SK-N-SH (cell line): Measurements from ENCODE around the gene PIGN. TPM values are rescaled to one million over a fixed set of nuclear protein-coding genes. Genes with fewer than 3 reads are reported as not detected.

ENCODE experiments used
- CTCF ChIA-PET: fragments of 300-600, 350-600 bp; formaldehyde crosslinking; extraction: SDS; loops from one replicate; lab custom pipeline; 2021; lab: Yijun Ruan, JAX
- POLR2A ChIA-PET: fragments of 350-600 bp; sonication (Branson Sonifier 250); formaldehyde crosslinking; extraction: SDS; loops from one replicate; lab custom pipeline; 2020; ENCODE audit warnings: antibody characterized with exemption, inconsistent platforms; lab: Yijun Ruan, JAX
- DNase-seq: peaks from one replicate; pipeline ENCODE4 v3.0.0; 2012
- H2AFZ ChIP-seq: fragments of 200-600 bp; sonication (generic); 2 replicates; pipeline ENCODE4 v1.8.1; 2016; ENCODE audit warnings: antibody characterized with exemption, mild to moderate bottlenecking, low read depth
- H3F3A ChIP-seq: fragments of 200-600 bp; sonication (generic); replicated peaks from 2 replicates; pipeline ENCODE3; 2016; ENCODE audit warnings: antibody characterized with exemption, mild to moderate bottlenecking; ENCODE audit not compliant: insufficient read depth
- H3K27ac ChIP-seq, 2 experiments: fragments of 200-500 bp in 1 of 2; fragments of 200-600 bp in 1 of 2; sonication (Bioruptor generic) in 1 of 2; sonication (generic), shearing (Covaris generic) in 1 of 2; 2 replicates each; pipeline versions ENCODE4 v1.5.1 to v1.6.1; 2014 to 2016; ENCODE audit warnings: low read depth in 2 of 2, inconsistent platforms in 1 of 2, low read length in 1 of 2, mild to moderate bottlenecking in 1 of 2, mixed read lengths in 1 of 2
- H3K27me3 ChIP-seq: fragments of 200-600 bp; sonication (generic), shearing (Covaris generic); 2 replicates; pipeline ENCODE4 v1.6.1; 2016; ENCODE audit warnings: mixed run types; ENCODE audit not compliant: insufficient read depth
- H3K36me3 ChIP-seq, 2 experiments: fragments of 200-500 bp in 1 of 2; fragments of 200-600 bp in 1 of 2; sonication (Bioruptor generic) in 1 of 2; sonication (generic) in 1 of 2; replicated peaks in 1 of 2; 2 replicates each; pipeline versions ENCODE3 to v1.5.1; 2014 to 2016; ENCODE audit warnings: low read length in 1 of 2, mild to moderate bottlenecking in 1 of 2; ENCODE audit not compliant: insufficient read depth in 2 of 2, control insufficient read depth in 1 of 2
- H3K4me1 ChIP-seq, 2 experiments: fragments of 200-500 bp in 1 of 2; fragments of 200-600 bp in 1 of 2; sonication (Bioruptor generic) in 1 of 2; sonication (generic), shearing (Covaris generic) in 1 of 2; 2 replicates each; pipeline versions ENCODE4 v1.5.1 to v1.6.1; 2014 to 2016; ENCODE audit warnings: low read depth in 1 of 2, low read length in 1 of 2, mixed run types in 1 of 2; ENCODE audit not compliant: insufficient read depth in 2 of 2, control insufficient read depth in 1 of 2
- H3K4me2 ChIP-seq: fragments of 200-600 bp; sonication (generic), shearing (Covaris generic); 2 replicates; pipeline ENCODE4 v1.6.1; 2017; ENCODE audit warnings: mixed run types
- H3K4me3 ChIP-seq, 2 experiments: fragments of 200-500 bp in 1 of 2; fragments of 200-600 bp in 1 of 2; sonication (Bioruptor generic) in 1 of 2; sonication (generic), shearing (Covaris generic) in 1 of 2; 2 replicates each; pipeline versions ENCODE4 v1.5.1 to v1.8.1; 2014 to 2016; ENCODE audit warnings: low read depth in 2 of 2, inconsistent platforms in 1 of 2, low read length in 1 of 2, mild to moderate bottlenecking in 1 of 2, mixed read lengths in 1 of 2, moderate library complexity in 1 of 2
- H3K79me2 ChIP-seq: fragments of 200-600 bp; sonication (generic); 2 replicates; pipeline ENCODE4 v1.8.1; 2017; ENCODE audit warnings: mild to moderate bottlenecking; ENCODE audit not compliant: insufficient read depth
- H3K9ac ChIP-seq: fragments of 200-600 bp; sonication (generic); 2 replicates; pipeline ENCODE4 v1.6.1; 2017; ENCODE audit warnings: mixed run types
- H3K9me2 ChIP-seq: fragments of 200-600 bp; sonication (generic); 2 replicates; pipeline ENCODE4 v1.6.1; 2017; ENCODE audit warnings: mixed run types
- H3K9me3 ChIP-seq: fragments of 200-600 bp; sonication (generic); 2 replicates; pipeline ENCODE4 v1.6.1; 2017; ENCODE audit warnings: mixed run types, mild to moderate bottlenecking, moderate library complexity
- H4K20me1 ChIP-seq: fragments of 200-600 bp; sonication (generic); 2 replicates; pipeline ENCODE4 v1.6.1; 2017; ENCODE audit warnings: mild to moderate bottlenecking, mixed run types; ENCODE audit not compliant: insufficient read depth
- CTCF ChIP-seq: fragments of 200-600 bp; sonication (generic); IDR thresholded peaks from 2 replicates; pipeline ENCODE4 v1.6.1; 2017; ENCODE audit warnings: antibody characterized with exemption, mild to moderate bottlenecking, moderate library complexity
- EP300 ChIP-seq, 2 experiments: IDR thresholded peaks; 2 replicates each; pipeline versions ENCODE4 v1.4.0 to v1.6.1; 2012; ENCODE audit warnings: borderline replicate concordance in 1 of 2, low read depth in 1 of 2, low read length in 1 of 2
- FOSL2 ChIP-seq: IDR thresholded peaks from 2 replicates; pipeline ENCODE4 v1.4.0; 2012; ENCODE audit warnings: low read depth, mild to moderate bottlenecking, moderate library complexity, borderline replicate concordance
- FOXJ3 ChIP-seq: sonication (generic); formaldehyde crosslinking; IDR thresholded peaks from 2 replicates; pipeline ENCODE4 v1.5.1; 2020; ENCODE audit warnings: mild to moderate bottlenecking, missing genetic modification reagents
- GATA2 ChIP-seq: sonication (generic); formaldehyde crosslinking; IDR thresholded peaks from 2 replicates; pipeline ENCODE4 v1.5.0; 2020; ENCODE audit warnings: mild to moderate bottlenecking, missing genetic modification reagents
- MAX ChIP-seq: IDR thresholded peaks from 2 replicates; pipeline ENCODE4 v1.4.0; 2012; ENCODE audit warnings: low read depth
- MEF2A ChIP-seq: IDR thresholded peaks from 2 replicates; pipeline ENCODE4 v1.4.0; 2012; ENCODE audit warnings: low read depth, borderline replicate concordance
- MXI1 ChIP-seq: IDR thresholded peaks from 2 replicates; pipeline ENCODE4 v1.6.1; 2012; ENCODE audit warnings: mild to moderate bottlenecking, low read depth, low read length, improper control_type of control experiment
- NFIC ChIP-seq: IDR thresholded peaks from 2 replicates; pipeline ENCODE4 v1.4.0; 2012; ENCODE audit warnings: borderline replicate concordance
- PBX3 ChIP-seq: IDR thresholded peaks from 2 replicates; pipeline ENCODE4; 2012
- RFX5 ChIP-seq: IDR thresholded peaks from 2 replicates; pipeline ENCODE4 v1.6.1; 2012; ENCODE audit warnings: mild to moderate bottlenecking, improper control_type of control experiment, low read length
- SMC3 ChIP-seq: IDR thresholded peaks from 2 replicates; pipeline ENCODE4 v1.6.1; 2012; ENCODE audit warnings: low read depth, low read length, improper control_type of control experiment
- TEAD4 ChIP-seq: IDR thresholded peaks from 2 replicates; pipeline ENCODE4 v1.4.0; 2012; ENCODE audit warnings: mild to moderate bottlenecking, borderline replicate concordance; ENCODE audit not compliant: insufficient read depth
- USF1 ChIP-seq: IDR thresholded peaks from 2 replicates; pipeline ENCODE4 v1.4.0; 2012; ENCODE audit warnings: low read depth, borderline replicate concordance
- YY1 ChIP-seq: IDR thresholded peaks from 2 replicates; pipeline ENCODE4 v1.4.0; 2012; ENCODE audit warnings: low read depth, mild to moderate bottlenecking
- WGBS: methylation state at CpG from one replicate; pipeline ENCODE4 v1.1.6; 2017; ENCODE audit warnings: low lambda C conversion rate; 5-methylcytosine and 5-hydroxymethylcytosine counted together
- polyA plus RNA-seq, 3 experiments: library from polyadenylated mRNA; depleted of rRNA; stranded (reverse); fragments of >200 nt; gene quantifications; 2 replicates each; pipeline ENCODE4 v1.2.3, GENCODE V29; 2012

PIGN gene
- polyA plus RNA-seq, 1 of the 3 experiments (the other 2 are of a cell fraction), result 6.1 TPM

- peaks cover 0 to 6% of the 10 kb centered on the region in 2 experiments; a peak in 1 of 4 replicates for H3K4me1 ChIP-seq
- POLR2A ChIA-PET, result no interaction called here
- H3K9ac ChIP-seq, result no peak overlapping the region
- H3K4me2 ChIP-seq, result no peak overlapping the region
- no peaks in the 10 kb centered on the region for H4K20me1 ChIP-seq
- H3K9me2 ChIP-seq, result no peaks in the 10 kb centered on the region
- H3K27ac ChIP-seq, result peak overlapping the region in 1 of 2 experiments; percentile 37; a peak in 2 of 4 replicates
- H3K36me3 ChIP-seq, result no peaks in the 10 kb centered on the region
- no peaks in the 10 kb centered on the region for H3K79me2 ChIP-seq
- DNase-seq, result no peak
- WGBS, result 88% methylated on average over 6 of the region's 6 CpGs
- no peaks in the 10 kb centered on the region for H3K9me3 ChIP-seq
- TF ChIP-seq SMC3 (no peak), MAX (no peak), EP300 (IDR thresholded peaks at IDR 0.05; ENCODE audit: borderline replicate concordance in 1 of 2, low read depth in 1 of 2, low read length in 1 of 2) (no peak), MEF2A (no peak), GATA2 (CRISPR knock-in tag) (no peak), MXI1 (no peak), FOXJ3 (CRISPR knock-in tag) (no peak), USF1 (no peak), FOSL2 (peak; percentile 13; the same call in 1 of the 2 replicates), PBX3 (peak; percentile 50), RFX5 (no peak), TEAD4 (no peak)
- TF ChIP-seq, all 33 proteins: peak for 2
- H3K4me3 ChIP-seq, result no peak overlapping the region
- H3F3A ChIP-seq, result no peaks in the 10 kb centered on the region
- H3K27me3 ChIP-seq, result no peaks in the 10 kb centered on the region
- H2AFZ ChIP-seq, result no peak overlapping the region
- CTCF ChIA-PET, result no interaction called here
Measured at GRCh38 chr18:62026586-62026985, 160.3 kb downstream of the PIGN start.

GRCh38 chr18:62024983-62025382 lies 161.9 kb downstream of the PIGN start:
- Histone ChIP-seq H3K4me1 (peaks cover 0 to 3% of the 10 kb centered on the region in 2 experiments; a peak in 1 of 4 replicates), H3K79me2 (no peaks in the 10 kb centered on the region), H3K36me3 (no peaks in the 10 kb centered on the region), H3K4me3 (no peak overlapping the region), H3K9me3 (no peaks in the 10 kb centered on the region), H3K9ac (no peak overlapping the region), H4K20me1 (no peaks in the 10 kb centered on the region), H3F3A (no peaks in the 10 kb centered on the region), H3K27ac (no peak overlapping the region), H3K9me2 (no peaks in the 10 kb centered on the region), H2AFZ (no peak overlapping the region), H3K4me2 (no peak overlapping the region), H3K27me3 (no peaks in the 10 kb centered on the region)
- POLR2A ChIA-PET, result no interaction called here
- TF ChIP-seq NFIC, result no peak
- no peak for TF ChIP-seq CTCF
- no peak for TF ChIP-seq YY1
- CTCF ChIA-PET, result no interaction called here
- DNase-seq, result no peak
